ENCODE results near the gene RBM39.
"Not testable (repeated sequence)": the region's sequence is repeated elsewhere in the genome, so short reads cannot be mapped to it uniquely, and the experiment has no call there.

RBM39 gene

GRCh38 chr20:35726842-35727711 is 15.0 kb downstream of the RBM39 start:
- no peak for DNase-seq (ENCODE audit: low spot score)
- FAIRE-seq, result no peak

GRCh38 chr20:35724321-35725230 is 17.5 kb downstream of the RBM39 start:
- FAIRE-seq, result no peak
- DNase-seq (ENCODE audit: low spot score), result no peak

- DNase-seq (ENCODE audit: low spot score); FAIRE-seq: not testable (repeated sequence)
Observed at GRCh38 chr20:35723652-35724320, 18.3 kb downstream of the RBM39 start.

- not testable (repeated sequence) for FAIRE-seq; DNase-seq (ENCODE audit: low spot score)
Observed at GRCh38 chr20:35723275-35723639, 18.8 kb downstream of the RBM39 start.

GRCh38 chr20:35721621-35722020 is 20.4 kb downstream of the RBM39 start:
- DNase-seq (ENCODE audit: low spot score) (no peak), FAIRE-seq (no peak)

GRCh38 chr20:35721219-35721618 is 20.8 kb downstream of the RBM39 start:
- DNase-seq (ENCODE audit: low spot score) (no peak), FAIRE-seq (no peak)

- FAIRE-seq, result no peak
- DNase-seq (ENCODE audit: low spot score), result no peak
Observed at GRCh38 chr20:35720165-35721123, 21.6 kb downstream of the RBM39 start.

- FAIRE-seq (no peak), DNase-seq (ENCODE audit: low spot score) (no peak)
Observed at GRCh38 chr20:35719717-35720116, 22.3 kb downstream of the RBM39 start.

- no peak for FAIRE-seq
- DNase-seq (ENCODE audit: low spot score), result no peak
Observed at GRCh38 chr20:35718972-35719635, 23.0 kb downstream of the RBM39 start.

GRCh38 chr20:35718321-35718720 is 23.7 kb downstream of the RBM39 start:
- DNase-seq (ENCODE audit: low spot score); FAIRE-seq: not testable (repeated sequence)

- no peak for DNase-seq (ENCODE audit: low spot score)
- FAIRE-seq, result no peak
Observed at GRCh38 chr20:35716330-35716729, 25.7 kb downstream of the RBM39 start.

GRCh38 chr20:35715652-35716051 is 26.4 kb downstream of the RBM39 start:
- DNase-seq (ENCODE audit: low spot score), result no peak
- FAIRE-seq, result no peak

GRCh38 chr20:35714127-35714526 is 27.9 kb downstream of the RBM39 start:
- no peak for FAIRE-seq
- no peak for DNase-seq (ENCODE audit: low spot score)

GRCh38 chr20:35713120-35713519 is 28.9 kb downstream of the RBM39 start:
- FAIRE-seq; DNase-seq (ENCODE audit: low spot score): not testable (repeated sequence)

GRCh38 chr20:35711588-35712209 is 30.4 kb downstream of the RBM39 start:
- DNase-seq (ENCODE audit: low spot score) (no peak), FAIRE-seq (no peak)

- DNase-seq (ENCODE audit: low spot score) (no peak), FAIRE-seq (no peak)
Observed at GRCh38 chr20:35710884-35711587, 31.0 kb downstream of the RBM39 start.

GRCh38 chr20:35710039-35710438 is 32.0 kb downstream of the RBM39 start:
- FAIRE-seq (no peak), DNase-seq (ENCODE audit: low spot score) (no peak)

GRCh38 chr20:35709259-35709658 is 32.8 kb downstream of the RBM39 start:
- DNase-seq (ENCODE audit: low spot score) (no peak), FAIRE-seq (no peak)

GRCh38 chr20:35708502-35708901 is 33.6 kb downstream of the RBM39 start:
- DNase-seq (ENCODE audit: low spot score), result no peak
- FAIRE-seq, result no peak

Measured in RCC 7860 (cell line).